Activated CD8-positive, alpha-beta memory T cell treated with anti-CD3 and anti-CD28 coated beads, Interleukin-2, amount 50 U/mL, for 24 hours (primary cell): ENCODE data around the gene ZNF3.
A peak's percentile ranks its signal among the peaks of the same experiment; 100 is the strongest.
"Not testable (repeated sequence)": the region's sequence is repeated elsewhere in the genome, so short reads cannot be mapped to it uniquely, and the experiment has no call there.

Experiments used
- DNase-seq: peaks from one replicate; pipeline ENCODE4 v3.0.0-alpha.2; 2020; ENCODE audit errors: extremely low read depth

The ZNF3 gene

DNA sequence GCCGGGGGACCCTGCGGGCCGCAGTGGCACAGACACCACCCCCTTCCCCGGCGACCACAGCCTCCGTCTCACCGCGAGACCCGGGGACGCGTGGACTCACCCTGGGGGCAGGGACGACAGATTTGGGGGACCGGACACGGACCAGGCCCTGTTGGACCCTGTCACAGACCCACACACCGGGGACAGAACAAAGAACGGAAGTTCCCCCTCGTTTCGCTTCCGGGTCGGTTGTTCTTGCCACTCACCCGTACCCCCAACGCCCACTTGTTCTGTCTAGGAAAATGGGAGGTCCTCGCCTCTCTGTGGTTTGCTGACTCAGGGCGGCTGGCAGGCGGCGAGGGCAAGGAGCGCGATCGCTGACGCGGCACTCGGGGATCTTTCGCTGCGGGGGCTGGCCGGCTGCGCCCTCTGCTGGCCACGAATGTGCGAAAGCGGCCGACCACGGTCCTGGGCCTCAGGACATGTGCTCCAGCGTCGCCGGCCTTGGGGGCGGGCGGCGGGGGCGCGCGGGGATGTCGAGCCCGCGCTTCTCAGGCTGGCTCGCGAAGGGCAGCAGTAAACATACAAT is at the start of gene ZNF3:
TSS of gene ZNF3 (minus strand) at position 189 of the 568 bp plus-strand sequence. CDS start 4,366 bp downstream, outside the sequence.
- DNase-seq, result peak; percentile 98

DNA sequence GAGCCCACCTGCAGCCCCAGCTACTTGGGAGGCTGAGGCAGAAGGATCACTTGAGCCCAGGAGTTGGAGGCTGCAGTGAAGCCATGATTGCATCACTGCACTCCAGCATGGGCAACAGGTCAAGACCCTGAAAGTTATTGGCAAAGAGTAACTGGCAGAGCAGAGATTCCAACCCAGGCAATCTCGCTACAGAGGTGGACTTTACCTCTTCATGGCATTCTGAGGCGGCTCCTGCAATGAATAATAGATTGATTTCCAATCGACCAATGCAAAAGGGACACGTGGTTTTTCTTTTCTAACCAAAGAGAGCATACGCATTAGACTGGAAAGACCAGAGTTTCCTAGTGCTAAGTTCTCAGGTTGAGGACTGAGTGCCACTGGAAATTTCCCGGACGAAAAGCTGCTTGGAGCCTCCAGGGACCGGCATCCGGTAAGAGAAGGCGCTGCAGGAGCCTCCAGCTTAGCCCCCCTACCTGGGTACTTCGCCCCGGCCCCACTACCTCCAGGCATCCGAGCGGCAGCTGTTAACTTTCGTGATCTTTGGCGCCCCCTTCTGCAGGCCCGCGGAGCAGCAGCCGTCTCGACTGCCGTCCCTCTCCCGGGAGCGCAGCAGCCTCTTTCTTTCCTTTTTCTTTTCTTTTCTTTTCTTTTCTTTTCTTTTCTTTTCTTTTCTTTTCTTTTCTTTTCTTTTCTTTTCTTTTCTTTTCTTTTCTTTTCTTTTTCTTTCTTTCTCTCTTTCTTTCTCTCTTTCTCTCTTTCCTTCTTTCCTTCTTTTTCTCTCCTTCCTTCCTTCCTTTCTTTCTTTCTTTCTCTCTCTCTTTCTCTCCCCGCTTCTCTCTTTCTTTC is 49.3 kb upstream of the ZNF3 start:
- DNase-seq, result no peak

DNA sequence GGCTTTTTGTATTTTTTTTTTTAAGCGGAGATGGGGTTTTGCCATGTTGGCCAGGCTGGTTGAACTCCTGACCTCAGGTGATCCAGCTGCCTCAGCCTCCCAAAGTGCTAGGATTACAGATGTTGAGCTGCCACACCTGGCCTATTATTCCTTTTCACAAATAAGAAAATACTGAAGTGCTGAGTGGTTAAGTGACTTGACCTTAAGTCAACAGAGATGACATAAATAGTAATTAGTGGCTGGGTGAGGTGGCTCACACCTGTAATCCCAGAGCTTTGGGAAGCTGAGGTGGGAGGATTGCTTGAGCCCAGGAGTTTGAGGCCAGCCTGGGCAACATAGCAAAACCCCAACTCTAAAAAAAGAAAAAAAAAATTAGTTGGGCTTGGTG is 48.7 kb upstream of the ZNF3 start:
- DNase-seq, result not testable (repeated sequence)

DNA sequence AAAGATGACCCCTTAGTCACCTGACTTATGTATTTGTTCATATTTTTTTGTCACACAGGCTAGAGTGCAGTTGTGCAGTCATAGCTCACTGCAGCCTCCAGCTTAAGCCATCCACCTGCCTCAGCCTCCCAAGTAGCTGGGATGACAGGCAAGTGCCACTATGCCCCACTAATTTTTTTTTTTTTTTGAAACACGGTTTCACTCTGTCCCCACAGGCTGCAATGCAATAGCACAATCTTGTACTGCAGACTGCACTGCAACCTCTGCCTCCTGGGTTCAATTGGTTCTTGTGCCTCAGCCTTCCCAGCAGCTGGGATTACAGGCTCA is 47.1 kb upstream of the ZNF3 start:
- no peak for DNase-seq

DNA sequence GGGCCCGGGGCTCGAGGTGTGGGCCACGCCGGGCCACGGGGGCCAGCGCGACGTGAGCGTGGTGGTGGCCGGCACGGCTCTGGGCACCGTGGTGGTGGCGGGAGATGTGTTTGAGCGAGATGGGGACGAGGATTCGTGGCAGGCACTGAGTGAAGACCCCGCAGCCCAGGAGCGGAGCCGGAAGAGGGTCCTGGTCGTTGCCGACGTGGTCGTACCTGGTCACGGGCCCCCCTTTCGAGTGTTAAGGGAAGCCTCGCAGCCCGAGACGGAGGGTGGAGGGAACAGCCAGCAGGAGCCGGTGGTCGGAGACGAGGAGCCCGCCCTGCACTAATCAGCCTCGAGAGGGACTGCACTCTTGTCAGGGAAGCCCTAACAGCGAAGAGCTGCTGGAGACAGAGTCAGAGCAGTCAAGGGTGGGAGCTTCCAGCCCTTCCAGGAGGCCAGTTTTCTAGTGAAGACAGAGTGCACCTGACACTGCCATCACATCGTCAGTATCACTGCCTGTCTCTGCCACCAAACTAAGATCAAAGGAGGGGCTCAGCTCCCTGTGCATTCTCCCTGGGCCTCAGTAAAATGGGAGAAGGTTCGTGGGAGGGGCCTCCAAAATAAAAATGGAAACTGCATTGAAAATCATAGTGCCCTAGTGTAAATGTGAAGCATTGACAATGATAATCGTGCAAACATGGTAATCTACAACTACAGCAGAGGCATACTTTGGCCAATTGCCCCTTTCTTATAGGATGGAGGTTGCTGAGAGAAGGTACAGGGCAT is 46.5 kb upstream of the ZNF3 start:
- DNase-seq, result no peak

DNA sequence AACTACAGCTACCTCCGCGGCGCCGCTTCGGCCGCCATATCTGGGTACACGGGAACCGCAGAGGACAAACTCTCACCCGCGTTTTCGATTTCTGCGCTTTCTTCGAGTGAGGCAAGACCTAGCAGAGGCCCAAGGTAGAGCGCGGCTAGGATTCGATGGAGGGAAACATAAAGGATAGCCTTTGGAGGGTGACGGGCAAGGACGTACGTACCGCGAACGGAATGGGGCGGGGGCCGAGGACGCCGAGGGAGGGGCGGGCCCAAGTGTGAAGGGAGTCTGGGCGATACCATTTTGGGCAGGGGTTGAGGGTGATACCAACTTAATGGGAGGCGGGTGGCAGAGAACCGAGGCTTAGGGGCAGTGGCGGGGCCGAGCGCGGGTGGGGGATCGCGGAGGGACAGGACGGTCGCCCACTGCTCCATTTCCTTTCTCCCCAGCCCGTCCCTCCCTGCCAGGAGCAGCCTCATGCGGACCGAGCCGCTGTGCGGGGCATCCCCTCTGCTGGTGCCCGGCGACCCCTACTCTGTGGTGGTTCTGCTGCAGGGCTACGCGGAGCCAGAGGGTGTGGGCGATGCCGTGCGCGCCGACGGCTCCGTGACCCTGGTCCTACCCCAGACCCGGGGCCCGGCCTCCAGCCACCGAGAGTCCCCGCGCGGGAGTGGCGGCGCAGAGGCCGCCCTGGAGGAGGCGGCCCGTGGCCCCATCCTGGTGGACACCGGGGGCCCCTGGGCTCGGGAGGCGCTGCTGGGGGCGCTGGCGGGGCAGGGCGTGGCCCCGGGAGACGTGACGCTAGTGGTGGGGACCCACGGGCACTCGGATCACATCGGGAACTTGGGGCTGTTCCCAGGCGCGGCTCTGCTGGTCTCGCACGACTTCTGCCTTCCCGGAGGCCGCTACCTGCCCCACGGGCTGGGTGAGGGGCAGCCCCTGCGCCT is 45.7 kb upstream of the ZNF3 start, which contains the start of gene MBLAC1:
TSS of gene MBLAC1 (plus strand) at position 37 of the 935 bp plus-strand sequence. CDS start at position 466, 429 bp downstream.
- DNase-seq, result peak; percentile 86

DNA sequence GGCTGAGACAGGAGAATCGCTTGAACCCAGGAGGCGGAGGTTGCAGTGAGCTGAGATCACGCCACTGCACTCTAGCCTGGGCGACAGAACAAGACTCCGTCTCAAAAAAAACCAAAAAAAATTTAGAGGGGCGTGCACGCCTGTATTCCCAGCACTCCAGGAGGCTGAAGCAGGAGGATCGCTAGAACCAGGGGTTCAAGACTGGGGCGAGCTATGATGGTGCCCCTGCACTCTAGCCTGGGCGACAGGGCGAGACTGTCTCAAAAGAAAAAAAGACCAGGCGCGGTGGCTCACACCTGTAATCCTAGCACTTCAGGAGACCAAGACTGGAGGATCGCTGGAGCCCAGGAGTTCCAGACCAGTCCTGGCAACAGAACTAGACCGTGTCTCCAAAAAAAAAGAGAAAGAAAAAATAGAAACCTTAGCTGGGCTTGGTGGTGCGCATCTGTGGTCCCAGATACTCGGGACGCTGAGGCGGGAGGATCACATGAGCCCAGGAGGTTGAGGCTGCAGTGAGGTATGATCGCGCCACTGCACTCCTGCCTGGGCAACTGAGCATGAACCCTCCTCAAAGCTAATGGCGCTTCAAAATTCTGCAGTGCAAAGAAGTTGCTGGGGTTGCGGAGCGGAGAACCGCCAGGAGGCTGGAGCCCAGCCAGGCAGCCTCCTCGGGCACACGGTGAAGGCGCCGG is 44.9 kb upstream of the ZNF3 start:
- DNase-seq, result no peak

DNA sequence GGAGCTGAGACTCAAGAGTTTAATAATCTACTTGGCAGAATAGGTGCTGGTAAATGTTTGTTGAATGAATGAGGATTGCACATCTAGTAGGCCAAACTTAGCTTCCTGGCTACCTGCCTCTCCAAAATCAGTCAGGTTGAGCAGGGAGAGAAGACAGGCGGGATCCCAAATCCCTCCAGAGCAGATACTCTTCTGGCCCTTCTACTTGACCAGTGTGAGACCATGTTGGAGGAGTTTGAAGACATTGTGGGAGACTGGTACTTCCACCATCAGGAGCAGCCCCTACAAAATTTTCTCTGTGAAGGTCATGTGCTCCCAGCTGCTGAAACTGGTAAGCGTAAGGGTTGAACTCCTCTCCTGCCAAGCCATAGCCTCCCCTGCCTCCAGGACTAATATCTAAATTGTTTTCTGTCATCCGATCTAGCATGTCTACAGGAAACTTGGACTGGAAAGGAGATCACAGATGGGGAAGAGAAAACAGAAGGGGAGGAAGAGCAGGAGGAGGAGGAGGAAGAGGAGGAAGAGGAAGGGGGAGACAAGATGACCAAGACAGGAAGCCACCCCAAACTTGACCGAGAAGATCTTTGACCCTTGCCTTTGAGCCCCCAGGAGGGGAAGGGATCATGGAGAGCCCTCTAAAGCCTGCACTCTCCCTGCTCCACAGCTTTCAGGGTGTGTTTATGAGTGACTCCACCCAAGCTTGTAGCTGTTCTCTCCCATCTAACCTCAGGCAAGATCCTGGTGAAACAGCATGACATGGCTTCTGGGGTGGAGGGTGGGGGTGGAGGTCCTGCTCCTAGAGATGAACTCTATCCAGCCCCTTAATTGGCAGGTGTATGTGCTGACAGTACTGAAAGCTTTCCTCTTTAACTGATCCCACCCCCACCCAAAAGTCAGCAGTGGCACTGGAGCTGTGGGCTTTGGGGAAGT is 43.0 kb upstream of the ZNF3 start:
- no peak for DNase-seq

DNA sequence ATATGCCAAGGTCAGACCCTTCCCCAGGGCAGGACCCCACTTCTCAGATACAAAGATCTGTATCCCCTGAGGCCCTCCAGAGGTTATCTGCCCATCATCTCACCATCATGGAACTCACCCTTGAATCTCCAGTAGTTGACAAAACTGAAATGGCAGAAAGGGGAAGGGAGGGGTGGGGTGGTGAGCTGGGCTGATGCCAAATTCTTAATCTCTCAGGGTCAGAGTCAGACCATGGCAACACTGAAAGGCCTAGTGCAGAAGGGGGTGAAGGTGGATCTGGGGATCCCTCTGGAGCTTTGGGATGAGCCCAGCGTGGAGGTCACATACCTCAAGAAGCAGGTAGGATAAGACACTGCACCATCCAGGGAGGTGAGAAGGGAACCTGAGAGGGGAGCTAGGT is 41.0 kb upstream of the ZNF3 start:
- DNase-seq, result no peak

DNA sequence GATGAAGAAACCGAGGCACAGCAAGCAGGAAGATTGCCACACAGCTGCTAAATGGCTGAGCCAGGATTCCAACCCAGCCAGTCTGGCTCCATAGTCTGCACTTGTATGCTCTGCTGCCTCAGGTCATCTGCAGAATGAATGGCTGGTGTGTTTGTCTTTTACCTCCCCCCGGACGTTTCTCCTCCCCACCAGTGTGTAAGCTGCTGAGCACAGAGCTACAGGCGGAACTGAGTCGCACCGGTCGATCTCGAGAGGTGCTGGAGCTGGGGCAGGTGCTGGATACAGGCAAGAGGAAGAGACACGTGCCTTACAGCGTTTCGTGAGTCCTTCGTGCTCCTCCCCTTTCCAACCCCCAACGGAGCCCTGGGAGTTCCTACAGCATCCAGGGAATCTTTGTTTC is 40.5 kb upstream of the ZNF3 start:
- no peak for DNase-seq

DNA sequence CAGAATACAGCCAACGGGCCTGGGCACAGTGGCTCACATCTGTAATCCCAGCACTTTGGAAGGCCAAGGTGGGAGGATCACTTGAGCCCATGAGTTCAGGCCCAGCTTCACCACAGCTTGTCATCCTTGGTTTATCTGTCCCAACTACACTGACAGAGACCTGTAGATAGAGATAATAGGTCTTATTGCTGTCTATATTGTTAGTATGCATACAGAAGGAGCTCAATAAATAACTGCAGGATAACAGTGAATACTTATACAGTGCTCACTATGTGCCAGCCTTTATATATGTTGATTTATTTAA is 39.2 kb upstream of the ZNF3 start:
- no peak for DNase-seq

DNA sequence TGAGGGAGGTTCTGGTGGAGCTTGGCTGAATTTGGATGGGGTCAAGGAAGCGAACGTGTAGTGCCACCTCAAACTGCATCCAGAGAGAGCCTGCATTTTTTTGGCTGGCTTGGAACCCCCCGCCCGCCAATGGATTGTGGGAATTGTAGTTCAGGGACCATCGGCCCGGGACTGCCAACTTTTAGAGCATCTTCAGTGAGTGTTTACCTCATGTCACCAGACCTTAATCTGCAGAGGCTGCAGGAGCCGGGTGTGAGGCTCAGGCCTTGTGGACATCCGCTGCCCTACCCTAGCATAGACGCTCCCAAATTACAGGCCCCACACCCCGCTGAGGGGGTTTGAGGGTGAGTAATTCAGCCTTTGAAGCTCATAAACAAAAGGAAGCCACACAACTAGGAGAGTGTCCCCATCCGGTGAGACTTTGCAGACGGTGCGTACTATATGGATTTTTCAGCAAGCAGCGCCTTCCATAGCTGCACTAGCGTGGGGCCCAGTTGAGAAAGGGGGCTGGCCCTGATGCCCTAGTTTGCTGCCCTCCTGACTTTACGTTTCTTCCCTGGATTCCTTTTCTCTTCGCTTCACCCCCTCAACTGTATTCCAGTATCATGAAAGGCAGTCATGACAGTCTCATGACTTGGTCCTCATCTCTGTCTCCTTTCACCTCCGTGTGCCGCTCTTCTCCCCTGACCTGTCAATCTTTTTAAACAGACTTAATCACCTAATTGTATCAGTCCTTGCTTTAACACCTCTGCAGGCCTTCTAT is 38.6 kb upstream of the ZNF3 start:
- DNase-seq, result no peak

DNA sequence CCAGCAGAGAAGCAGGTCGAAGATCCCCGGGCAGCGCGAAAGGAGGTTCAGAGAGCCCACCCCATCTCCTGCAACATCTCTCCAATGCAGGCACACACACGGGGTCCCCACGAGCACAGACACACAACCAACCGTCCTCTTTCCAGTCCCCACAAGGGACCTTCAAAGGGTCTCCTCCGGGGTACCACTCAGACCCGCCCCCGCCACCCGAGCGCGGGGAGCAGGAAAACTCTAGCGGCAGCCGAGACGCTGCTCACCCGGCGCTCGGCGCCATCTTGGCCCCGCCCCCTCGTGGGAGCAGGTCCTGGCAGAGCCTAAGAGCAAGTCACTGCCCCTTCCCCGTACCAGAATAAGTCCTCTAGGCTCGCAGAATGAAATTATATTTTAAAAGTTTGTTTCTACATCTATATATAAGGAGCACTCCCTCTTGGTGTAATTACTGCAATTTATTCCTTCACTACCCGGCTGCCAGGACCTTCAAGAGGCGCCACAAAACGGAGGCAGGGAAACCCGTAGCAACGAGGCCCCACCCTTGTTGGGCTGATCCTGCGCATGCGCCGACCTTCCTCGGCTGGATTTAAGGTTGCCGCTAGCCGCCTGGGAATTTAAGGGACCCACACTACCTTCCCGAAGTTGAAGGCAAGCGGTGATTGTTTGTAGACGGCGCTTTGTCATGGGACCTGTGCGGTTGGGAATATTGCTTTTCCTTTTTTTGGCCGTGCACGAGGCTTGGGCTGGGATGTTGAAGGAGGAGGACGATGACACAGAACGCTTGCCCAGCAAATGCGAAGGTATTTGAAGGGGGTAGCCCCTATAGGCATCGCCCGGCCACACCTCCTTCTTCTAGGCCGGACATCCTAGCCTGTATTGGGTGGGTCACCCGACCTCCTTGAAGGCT is 37.8 kb upstream of the ZNF3 start, which contains the start of the genes CNPY4 and TAF6:
TSS of gene CNPY4 (plus strand) at position 563 of the 898 bp plus-strand sequence. CDS start at position 674, 111 bp downstream.
TSS of gene TAF6 (minus strand) at position 287 of the 898 bp plus-strand sequence. CDS start 5,149 bp downstream, outside the sequence.
- DNase-seq, result peak; percentile 89

DNA sequence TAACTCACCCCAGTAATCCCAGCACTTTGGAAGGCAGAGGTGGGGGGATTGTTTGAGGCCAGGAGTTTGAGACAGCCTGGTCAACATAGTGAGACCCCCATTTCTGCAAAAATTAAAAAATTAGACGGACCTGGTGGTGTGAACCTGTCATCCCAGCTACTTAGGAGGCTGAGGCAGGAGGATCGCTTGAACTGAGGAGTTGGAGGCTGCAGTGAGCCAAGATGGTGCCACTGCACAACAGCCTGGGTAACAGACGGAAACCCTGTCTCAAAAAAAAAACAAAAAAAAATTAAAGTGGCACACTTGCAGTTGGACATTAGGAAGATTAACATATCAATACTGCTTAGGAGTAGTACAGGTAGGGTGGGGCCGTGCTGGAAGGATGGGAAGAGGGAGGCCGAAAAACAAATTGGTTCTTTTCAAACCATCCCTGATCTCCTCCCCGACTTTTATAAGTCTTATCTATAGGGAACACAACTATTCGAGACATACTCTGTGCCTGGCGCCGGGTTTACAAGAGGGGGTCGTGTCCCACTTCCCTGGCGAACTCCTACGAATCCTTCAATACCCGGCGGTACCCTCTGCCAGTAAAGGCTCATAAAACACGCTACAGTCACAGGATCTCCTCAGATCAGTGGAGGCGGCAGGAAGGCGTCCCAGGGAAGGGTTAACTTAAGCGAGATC is 37.0 kb upstream of the ZNF3 start:
- no peak for DNase-seq

DNA sequence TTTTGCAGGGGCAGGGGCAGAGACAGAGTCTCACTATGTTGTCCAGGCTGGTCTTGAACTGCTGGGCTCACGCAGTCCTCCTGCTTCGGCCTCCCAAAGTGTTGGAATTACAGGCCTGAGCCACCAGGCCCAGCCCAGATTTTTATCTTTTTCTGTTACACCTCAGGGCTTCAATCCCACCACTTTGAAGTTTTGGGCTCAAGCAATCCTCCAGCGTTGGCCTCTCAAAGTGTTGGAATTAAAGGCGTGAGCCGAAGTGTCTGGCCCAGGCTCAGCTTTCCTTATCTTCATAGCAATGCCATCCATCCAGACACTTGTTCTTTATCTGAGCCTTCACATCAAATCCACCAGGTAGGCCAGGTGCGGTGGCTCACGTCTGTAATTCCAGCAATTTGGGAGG is 33.5 kb upstream of the ZNF3 start:
- no peak for DNase-seq

DNA sequence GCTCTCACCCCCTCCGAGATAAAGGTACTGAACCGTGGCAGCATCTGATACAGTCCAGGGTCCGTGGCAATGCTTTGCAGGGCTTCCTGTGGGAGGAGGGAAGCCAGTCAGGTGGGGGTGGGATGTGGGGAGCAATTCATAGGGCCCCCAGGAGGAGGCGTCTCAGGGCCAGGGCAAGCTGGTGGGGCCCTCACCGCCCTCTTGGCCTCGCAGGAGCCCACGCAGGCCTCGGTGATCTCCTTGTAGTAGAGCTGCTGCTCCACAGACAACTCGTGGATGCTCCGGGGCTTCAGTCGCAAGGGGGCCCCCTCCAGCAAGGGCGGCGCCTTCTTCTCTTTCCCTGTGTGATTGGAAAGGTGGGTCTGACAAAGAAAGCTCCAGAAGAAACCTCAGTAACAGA is 30.4 kb upstream of the ZNF3 start:
- DNase-seq, result no peak

DNA sequence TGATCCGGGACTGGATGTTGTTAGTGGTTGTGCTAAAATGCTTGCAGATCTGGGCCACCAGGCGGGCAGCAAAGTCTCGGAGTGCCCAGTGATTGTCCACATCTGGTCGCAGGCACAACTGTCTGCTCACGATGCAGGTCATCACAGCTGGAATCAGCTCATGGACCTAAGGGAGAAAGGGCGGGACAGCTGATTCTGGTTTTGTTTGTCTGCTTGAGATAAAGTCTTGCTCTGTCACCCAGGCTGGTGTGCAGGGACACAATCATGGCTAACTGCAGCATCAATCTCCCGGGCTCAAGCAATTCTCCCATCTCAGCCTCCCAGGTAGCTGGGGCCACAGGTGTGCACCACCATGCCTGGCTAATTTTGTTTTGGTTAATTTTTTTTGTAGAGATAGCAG is 29.6 kb upstream of the ZNF3 start:
- DNase-seq, result no peak
